A549 (cell line): ENCODE results near the gene CLIC5. TPM values are rescaled to one million over a fixed set of nuclear protein-coding genes. Genes with fewer than 3 reads are reported as not detected.

ENCODE experiments used
- ATAC-seq, 2 experiments: fragments of 200-7000 bp in 1 of 2; fragments of >200 bp in 1 of 2; cut with Nextera tagmentation in 1 of 2; cut with Tn5 transposase in 1 of 2; 3 replicates each; pipeline versions ENCODE4 v1.8.0 to v1.9.1; 2018 to 2020; ENCODE audit warnings: mild to moderate bottlenecking in 1 of 2, moderate library complexity in 1 of 2
- CTCF ChIA-PET: fragments of 300-600 bp; sonication (Branson Sonifier 250); formaldehyde crosslinking; extraction: SDS; loops from one replicate; lab custom pipeline; 2021; ENCODE audit warnings: antibody characterized with exemption, inconsistent platforms; lab: Yijun Ruan, JAX
- POLR2A ChIA-PET: fragments of 350-600 bp; formaldehyde crosslinking; extraction: SDS; loops from one replicate; lab custom pipeline; 2021; ENCODE audit warnings: antibody characterized with exemption, inconsistent platforms; lab: Yijun Ruan, JAX
- DNase-seq, 2 experiments: peaks; one replicate each; pipeline versions ENCODE4 v3.0.0 to v3.0.0-alpha.2; 2011 to 2016; ENCODE audit warnings: low read depth in 1 of 2, low spot score in 1 of 2
- FAIRE-seq: peaks from 2 replicates; lab custom pipeline; 2011; peaks lifted over from hg19 to GRCh38; lab: Jason Lieb, UNC
- H3K27ac ChIP-seq, 2 experiments: fragments of >200 bp; sonication (Bioruptor Twin); formaldehyde crosslinking; 3 replicates each; pipeline ENCODE4 v1.5.1; 2016 to 2017
- H3K4me1 ChIP-seq: fragments of >200 bp; sonication (Bioruptor Twin); formaldehyde crosslinking; 3 replicates; pipeline ENCODE4 v1.6.1; 2016
- H3K4me2 ChIP-seq: fragments of >200 bp; sonication (Bioruptor Twin); formaldehyde crosslinking; 3 replicates; pipeline ENCODE4 v1.6.1; 2016
- H3K4me3 ChIP-seq: fragments of >200 bp; sonication (Bioruptor Twin); formaldehyde crosslinking; 3 replicates; pipeline ENCODE4 v1.5.1; 2016
- H3K9me3 ChIP-seq: fragments of >200 bp; sonication (Bioruptor Twin); formaldehyde crosslinking; 3 replicates; pipeline ENCODE4 v1.6.1; 2016
- BCL3 ChIP-seq: fragments of >200 bp; sonication (Bioruptor Twin); formaldehyde crosslinking; IDR thresholded peaks from 3 replicates; pipeline ENCODE4 v1.6.1; 2016
- CBX8 ChIP-seq: fragments of 200-600 bp; sonication (generic); IDR thresholded peaks from 2 replicates; pipeline ENCODE4 v1.6.1; 2016
- CHD2 ChIP-seq: fragments of 150-350 bp; IDR thresholded peaks from 2 replicates; pipeline ENCODE4 v1.6.1; 2014; ENCODE audit warnings: low read length; ENCODE audit not compliant: partially characterized antibody
- CHD4 ChIP-seq: fragments of 200-600 bp; sonication (generic); IDR thresholded peaks from 2 replicates; pipeline ENCODE4 v1.6.1; 2016; ENCODE audit warnings: antibody characterized with exemption, mild to moderate bottlenecking, borderline replicate concordance
- CTCF ChIP-seq: fragments of >200 bp; sonication (Bioruptor Twin); formaldehyde crosslinking; IDR thresholded peaks from 3 replicates; pipeline ENCODE4 v1.5.1; 2016
- EHF ChIP-seq: fragments of 250-450 bp; sonication (Bioruptor Pico); IDR thresholded peaks from 2 replicates; pipeline ENCODE4 v1.5.0; 2020; ENCODE audit warnings: mild to moderate bottlenecking
- EHMT2 ChIP-seq: fragments of 200-600 bp; sonication (generic); IDR thresholded peaks from 2 replicates; pipeline ENCODE4 v1.6.1; 2016; ENCODE audit warnings: antibody characterized with exemption, low read depth, mild to moderate bottlenecking, moderate library complexity
- ESRRA ChIP-seq: fragments of 150-350 bp; IDR thresholded peaks from 2 replicates; pipeline ENCODE4 v1.6.1; 2014; ENCODE audit warnings: mild to moderate bottlenecking, low read length, borderline replicate concordance
- HDAC2 ChIP-seq: fragments of 200-600 bp; sonication (generic); IDR thresholded peaks from 2 replicates; pipeline ENCODE4 v1.6.1; 2016
- HEYL ChIP-seq: fragments of 250-450 bp; sonication (Bioruptor Pico); IDR thresholded peaks from 2 replicates; pipeline ENCODE4 v1.8.0; 2021; ENCODE audit warnings: mild to moderate bottlenecking, moderate library complexity
- HOXA7 ChIP-seq: fragments of 250-450 bp; sonication (Bioruptor Pico); IDR thresholded peaks from 2 replicates; pipeline ENCODE4 v1.5.0; 2020; ENCODE audit warnings: mild to moderate bottlenecking, moderate library complexity
- HOXB13 ChIP-seq: fragments of 250-450 bp; sonication (Bioruptor Pico); IDR thresholded peaks from 2 replicates; pipeline ENCODE4 v1.5.0; 2020; ENCODE audit warnings: low read depth, mild to moderate bottlenecking, moderate library complexity
- KDM1A ChIP-seq: fragments of 200-600 bp; sonication (generic); IDR thresholded peaks from 2 replicates; pipeline ENCODE4 v1.6.1; 2016; ENCODE audit warnings: low read depth, mild to moderate bottlenecking
- MAFK ChIP-seq: fragments of 450-650 bp; IDR thresholded peaks from 2 replicates; pipeline ENCODE4 v1.6.1; 2014; ENCODE audit not compliant: partially characterized antibody
- NPAS2 ChIP-seq: fragments of 250-450 bp; sonication (Bioruptor Pico); IDR thresholded peaks from 2 replicates; pipeline ENCODE4 v1.8.0; 2022; ENCODE audit warnings: mild to moderate bottlenecking, moderate library complexity, borderline replicate concordance
- POLR2AphosphoS2 ChIP-seq: conservative IDR thresholded peaks from 2 replicates; pipeline ENCODE4 v1.6.1; 2012; ENCODE audit warnings: low read length, improper control_type of control experiment, inconsistent platforms
- RARB ChIP-seq: fragments of 250-450 bp; sonication (Bioruptor Pico); IDR thresholded peaks from 2 replicates; pipeline ENCODE4 v1.8.0; 2021; ENCODE audit warnings: mild to moderate bottlenecking, moderate library complexity
- RFX5 ChIP-seq: fragments of 450-650 bp; IDR thresholded peaks from 2 replicates; pipeline ENCODE4 v1.7.1; 2014; ENCODE audit warnings: antibody characterized with exemption, mild to moderate bottlenecking, moderate library complexity
- RNF2 ChIP-seq: fragments of 200-600 bp; sonication (generic); IDR thresholded peaks from 2 replicates; pipeline ENCODE4 v1.6.1; 2016; ENCODE audit warnings: low read depth, mild to moderate bottlenecking, antibody characterized with exemption, moderate library complexity, borderline replicate concordance
- TFCP2L1 ChIP-seq: fragments of 250-450 bp; sonication (Bioruptor Pico); IDR thresholded peaks from 2 replicates; pipeline ENCODE4 v1.5.0; 2021; ENCODE audit warnings: mild to moderate bottlenecking
- TP53 ChIP-seq: fragments of 250-450 bp; sonication (Bioruptor Pico); IDR thresholded peaks from 2 replicates; pipeline ENCODE4 v1.5.0; 2021; ENCODE audit warnings: mild to moderate bottlenecking, moderate library complexity
- ZC3H11A ChIP-seq: fragments of 450-650 bp; IDR thresholded peaks from 2 replicates; pipeline ENCODE4 v1.6.1; 2014; ENCODE audit warnings: antibody characterized with exemption, mild to moderate bottlenecking
- ZFP36 ChIP-seq: fragments of 450-650 bp; IDR thresholded peaks from 2 replicates; pipeline ENCODE4 v1.6.1; 2014; ENCODE audit warnings: borderline replicate concordance; ENCODE audit not compliant: partially characterized antibody
- WGBS: methylation state at CpG from one replicate; pipeline ENCODE4 v1.1.6; 2017; ENCODE audit errors: missing lambda C conversion rate; 5-methylcytosine and 5-hydroxymethylcytosine counted together
- polyA plus RNA-seq, 4 experiments: library from polyadenylated mRNA; depleted of rRNA in 3 of 4; stranded (reverse); fragments of >200 nt; fragmentation: RNase III in 1 of 4; extraction: RNeasy Plus Mini Kit Qiagen cat#74134 plus additional on column Dnase treatment in 1 of 4; gene quantifications; 2 replicates in 3 of 4; 3 replicates in 1 of 4; pipeline ENCODE4 v1.2.3, GENCODE V29; 2011 to 2017

CLIC5 gene
- polyA plus RNA-seq, 2 of the 4 experiments (the other 2 are of a cell fraction) = not detected

- no peak overlapping the region for H3K4me2 ChIP-seq
- FAIRE-seq = no peak
- H3K9me3 ChIP-seq = no peaks in the 10 kb centered on the region
- WGBS = 48% methylated on average over 3 of the region's 3 CpGs
- DNase-seq = no peak
- ChIA-PET CTCF (interaction anchor here (0.5 kb wide), 1 partner anchor 17 kb away, joined by 3 read pairs; no protein-coding TSS in a partner anchor), POLR2A (no interaction called here)
- H3K4me3 ChIP-seq = no peak overlapping the region
- H3K27ac ChIP-seq = no peak overlapping the region
- TF ChIP-seq ZFP36 = no peak
- no peak for TF ChIP-seq HDAC2
- TF ChIP-seq HOXA7 = no peak
- no peak for TF ChIP-seq POLR2AphosphoS2
- TF ChIP-seq CHD4 = no peak
- no peaks in the 10 kb centered on the region for H3K4me1 ChIP-seq
- no peak for ATAC-seq
Observed at GRCh38 chr6:45858691-45859090, 157.0 kb downstream of the CLIC5 start.

- no peak overlapping the region for H3K27ac ChIP-seq
- ATAC-seq (no peak), DNase-seq (no peak), FAIRE-seq (no peak)
- WGBS = 3% methylated on average over 2 of the region's 2 CpGs
- H3K4me2 ChIP-seq = no peak overlapping the region
- ChIA-PET CTCF (no interaction called here), POLR2A (no interaction called here)
- H3K4me3 ChIP-seq = no peak overlapping the region
- no peaks in the 10 kb centered on the region for H3K9me3 ChIP-seq
- H3K4me1 ChIP-seq = no peaks in the 10 kb centered on the region
- TF ChIP-seq ZC3H11A = no peak
- TF ChIP-seq CBX8 = no peak
- TF ChIP-seq MAFK = no peak
- no peak for TF ChIP-seq BCL3
- no peak for TF ChIP-seq EHF
- TF ChIP-seq RARB (CRISPR knock-in tag) = no peak
- TF ChIP-seq CHD2 = no peak
- TF ChIP-seq NPAS2 = no peak
- TF ChIP-seq CHD4 = no peak
- no peak for TF ChIP-seq CTCF
- no peak for TF ChIP-seq HEYL (CRISPR knock-in tag)
- no peak for TF ChIP-seq EHMT2
- no peak for TF ChIP-seq KDM1A
- no peak for TF ChIP-seq RFX5
- no peak for TF ChIP-seq ESRRA
- no peak for TF ChIP-seq TFCP2L1 (CRISPR knock-in tag)
- TF ChIP-seq RNF2 = no peak
Observed at GRCh38 chr6:45857827-45858226, 157.8 kb downstream of the CLIC5 start.

- POLR2A ChIA-PET = no interaction called here
- CTCF ChIA-PET = no interaction called here
- WGBS = 51% methylated on average over 3 of the region's 3 CpGs
- no peak for DNase-seq
- Histone ChIP-seq H3K27ac (no peak overlapping the region), H3K4me3 (no peak overlapping the region), H3K9me3 (no peaks in the 10 kb centered on the region), H3K4me2 (no peak overlapping the region), H3K4me1 (no peaks in the 10 kb centered on the region)
- no peak for ATAC-seq
- no peak for TF ChIP-seq HOXB13
- TF ChIP-seq TP53 (CRISPR knock-in tag) = no peak
- no peak for TF ChIP-seq NPAS2
- no peak for FAIRE-seq
Observed at GRCh38 chr6:45855642-45856394, 159.8 kb downstream of the CLIC5 start.
